OCI-LY1 (cell line): Measurements from ENCODE around the gene SERPINA1.

Source experiments
- CTCF ChIP-seq: fragments of 200-600 bp; sonication (generic), shearing (Covaris generic); IDR thresholded peaks from 2 replicates; pipeline ENCODE4 v1.5.1; 2017; ENCODE audit warnings: mild to moderate bottlenecking, antibody characterized with exemption, low read length, moderate library complexity, mixed read lengths
- EZH2 ChIP-seq: fragments of 200-600 bp; sonication (generic), shearing (Covaris generic); IDR thresholded peaks from 2 replicates; pipeline ENCODE4 v1.8.0; 2017; ENCODE audit warnings: borderline replicate concordance, mixed run types, mild to moderate bottlenecking, antibody characterized with exemption, low read length, moderate library complexity, mixed read lengths

- TF ChIP-seq CTCF (no peak), EZH2 (no peak)
Measured at GRCh38 chr14:94387051-94388026, 1.1 kb downstream of the SERPINA1 start.
